HepG2 (cell line): ENCODE data around the gene AKR1C4. TPM values are rescaled to one million over a fixed set of nuclear protein-coding genes. Genes with fewer than 3 reads are reported as not detected.

Experiments
- CBX1 ChIP-seq: IDR thresholded peaks from one replicate; pipeline ENCODE4 v1.6.1; 2016; ENCODE audit warnings: antibody characterized with exemption, low read depth
- DBP ChIP-seq: sonication (generic); formaldehyde crosslinking; IDR thresholded peaks from 2 replicates; pipeline ENCODE4 v1.4.0; 2020; ENCODE audit warnings: missing genetic modification reagents; ENCODE audit errors: not compliant biosample characterization
- DNMT1 ChIP-seq: sonication (generic); formaldehyde crosslinking; IDR thresholded peaks from 2 replicates; pipeline ENCODE4 v1.5.1; 2020; ENCODE audit warnings: mild to moderate bottlenecking, missing genetic modification reagents
- ETV5 ChIP-seq: IDR thresholded peaks from 2 replicates; pipeline ENCODE4 v1.6.1; 2018; ENCODE audit warnings: missing biosample characterization, missing genetic modification reagents, inconsistent platforms, borderline replicate concordance
- HBP1 ChIP-seq: IDR thresholded peaks from 2 replicates; pipeline ENCODE4 v1.6.1; 2016; ENCODE audit warnings: low read depth, control low read depth
- HCFC1 ChIP-seq: fragments of 150-350 bp; IDR thresholded peaks from 2 replicates; pipeline ENCODE4 v1.6.1; 2014; ENCODE audit warnings: low read depth, low read length
- LRRFIP1 ChIP-seq: sonication (generic); formaldehyde crosslinking; conservative IDR thresholded peaks from 2 replicates; pipeline ENCODE4 v1.4.0; 2020; ENCODE audit warnings: missing genetic modification reagents
- MAFG ChIP-seq: sonication (generic); formaldehyde crosslinking; IDR thresholded peaks from 2 replicates; pipeline ENCODE4 v1.5.1; 2020; ENCODE audit warnings: mild to moderate bottlenecking, missing genetic modification reagents
- SNAPC5 ChIP-seq: sonication (generic); formaldehyde crosslinking; IDR thresholded peaks from 2 replicates; pipeline ENCODE4 v1.8.1; 2023; ENCODE audit warnings: mild to moderate bottlenecking, missing genetic modification reagents, borderline replicate concordance
- SOX6 ChIP-seq, 2 experiments: fragments of 450-650 bp in 1 of 2; sonication (generic) in 1 of 2; formaldehyde crosslinking in 1 of 2; IDR thresholded peaks; 2 replicates each; pipeline versions ENCODE4 v1.4.0 to v1.6.1; 2017 to 2020; ENCODE audit warnings: antibody characterized with exemption in 1 of 2, mild to moderate bottlenecking in 1 of 2, missing genetic modification reagents in 1 of 2
- TMF1 ChIP-seq: sonication (generic); formaldehyde crosslinking; IDR thresholded peaks from 2 replicates; pipeline ENCODE4 v1.8.1; 2022; ENCODE audit warnings: low read depth, missing genetic modification reagents
- ZFX ChIP-seq: sonication (generic); formaldehyde crosslinking; IDR thresholded peaks from 2 replicates; pipeline ENCODE4 v1.4.0; 2020; ENCODE audit warnings: mild to moderate bottlenecking, low read depth, missing genetic modification reagents, moderate library complexity
- ZNF232 ChIP-seq: sonication (generic); formaldehyde crosslinking; IDR thresholded peaks from 2 replicates; pipeline ENCODE4 v1.4.0; 2020; ENCODE audit warnings: missing genetic modification reagents, borderline replicate concordance
- ZNF253 ChIP-seq: sonication (generic); formaldehyde crosslinking; IDR thresholded peaks from 2 replicates; pipeline ENCODE4 v1.8.0; 2022; ENCODE audit warnings: mild to moderate bottlenecking, missing genetic modification reagents, borderline replicate concordance
- ZNF567 ChIP-seq: sonication (generic); formaldehyde crosslinking; IDR thresholded peaks from 2 replicates; pipeline ENCODE4 v1.8.1; 2023; ENCODE audit warnings: mild to moderate bottlenecking, missing genetic modification reagents, borderline replicate concordance
- ZNF83 ChIP-seq: sonication (generic); formaldehyde crosslinking; IDR thresholded peaks from 2 replicates; pipeline ENCODE4 v1.4.0; 2020; ENCODE audit warnings: missing genetic modification reagents, mild to moderate bottlenecking, borderline replicate concordance
- ZSCAN29 ChIP-seq: sonication (generic); formaldehyde crosslinking; conservative IDR thresholded peaks from 2 replicates; pipeline ENCODE4 v1.4.0; 2020; ENCODE audit warnings: mild to moderate bottlenecking, missing genetic modification reagents
- polyA plus RNA-seq, 8 experiments: library from polyadenylated mRNA; depleted of rRNA in 3 of 8; stranded (reverse) in 7 of 8; unstranded in 1 of 8; fragments of >200 nt; fragmentation: Illumina TruSeq in 4 of 8; extraction: Trizol in 4 of 8; gene quantifications; 2 replicates each; pipeline versions ENCODE4 v1.2.1 to v1.2.3, GENCODE V29; 2011 to 2016; ENCODE audit warnings: low read depth in 4 of 8, missing spikeins in 1 of 8, mixed read lengths in 1 of 8; ENCODE audit not compliant: insufficient read depth in 1 of 8
- total RNA-seq, 5 experiments: library from RNA; depleted of rRNA; stranded (reverse); fragments of >200 nt; fragmentation: Illumina TruSeq; extraction: Trizol; gene quantifications; 2 replicates each; pipeline ENCODE4 v1.2.3, GENCODE V29; 2016; ENCODE audit warnings: low read depth in 1 of 5
- TF ChIP-seq, protein P1 (sequence below): sonication (generic); formaldehyde crosslinking; IDR thresholded peaks from 2 replicates; pipeline ENCODE4 v1.4.0; 2020; ENCODE audit warnings: missing genetic modification reagents
- TF ChIP-seq, protein P2 (sequence below): sonication (generic); formaldehyde crosslinking; IDR thresholded peaks from 2 replicates; pipeline ENCODE4 v1.4.0; 2020; ENCODE audit warnings: missing genetic modification reagents
- TF ChIP-seq, protein P3 (sequence below): sonication (generic); formaldehyde crosslinking; IDR thresholded peaks from 2 replicates; pipeline ENCODE4 v1.8.1; 2023; ENCODE audit warnings: mild to moderate bottlenecking, missing genetic modification reagents

Gene AKR1C4
- total and polyA plus RNA-seq, 2 of the 13 experiments (the other 11 are each of a cell fraction or from before 2014, with no cell fraction given) = 0.18 to 1.3 TPM

GRCh38 chr10:5219262-5219661, 22.6 kb downstream of the AKR1C4 start (continued):
- TF ChIP-seq ZNF83 (CRISPR knock-in tag) (no peak), DBP (no peak), ZNF567 (CRISPR knock-in tag) (no peak), LRRFIP1 (no peak), ZFX (CRISPR knock-in tag) (0 out of 2 replicates have a peak, but pooled peaks have one; percentile 21), DNMT1 (CRISPR knock-in tag) (no peak), TMF1 (no peak), HCFC1 (no peak), ZSCAN29 (CRISPR knock-in tag) (no peak), HBP1 (CRISPR knock-in tag) (no peak), ZNF253 (CRISPR knock-in tag) (no peak), SOX6 (IDR thresholded peaks at IDR 0.05) (no peak), SOX6 (CRISPR knock-in tag; IDR thresholded peaks at IDR 0.05) (peak; percentile 73), ZNF232 (CRISPR knock-in tag) (no peak), SNAPC5 (no peak), MAFG (CRISPR knock-in tag) (no peak), ETV5 (CRISPR knock-in tag) (no peak), CBX1 (no peak)
- TF ChIP-seq, protein P1, sequence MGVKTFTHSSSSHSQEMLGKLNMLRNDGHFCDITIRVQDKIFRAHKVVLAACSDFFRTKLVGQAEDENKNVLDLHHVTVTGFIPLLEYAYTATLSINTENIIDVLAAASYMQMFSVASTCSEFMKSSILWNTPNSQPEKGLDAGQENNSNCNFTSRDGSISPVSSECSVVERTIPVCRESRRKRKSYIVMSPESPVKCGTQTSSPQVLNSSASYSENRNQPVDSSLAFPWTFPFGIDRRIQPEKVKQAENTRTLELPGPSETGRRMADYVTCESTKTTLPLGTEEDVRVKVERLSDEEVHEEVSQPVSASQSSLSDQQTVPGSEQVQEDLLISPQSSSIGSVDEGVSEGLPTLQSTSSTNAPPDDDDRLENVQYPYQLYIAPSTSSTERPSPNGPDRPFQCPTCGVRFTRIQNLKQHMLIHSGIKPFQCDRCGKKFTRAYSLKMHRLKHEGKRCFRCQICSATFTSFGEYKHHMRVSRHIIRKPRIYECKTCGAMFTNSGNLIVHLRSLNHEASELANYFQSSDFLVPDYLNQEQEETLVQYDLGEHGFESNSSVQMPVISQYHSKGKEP (CRISPR knock-in tag) = no peak
- TF ChIP-seq, protein P2, sequence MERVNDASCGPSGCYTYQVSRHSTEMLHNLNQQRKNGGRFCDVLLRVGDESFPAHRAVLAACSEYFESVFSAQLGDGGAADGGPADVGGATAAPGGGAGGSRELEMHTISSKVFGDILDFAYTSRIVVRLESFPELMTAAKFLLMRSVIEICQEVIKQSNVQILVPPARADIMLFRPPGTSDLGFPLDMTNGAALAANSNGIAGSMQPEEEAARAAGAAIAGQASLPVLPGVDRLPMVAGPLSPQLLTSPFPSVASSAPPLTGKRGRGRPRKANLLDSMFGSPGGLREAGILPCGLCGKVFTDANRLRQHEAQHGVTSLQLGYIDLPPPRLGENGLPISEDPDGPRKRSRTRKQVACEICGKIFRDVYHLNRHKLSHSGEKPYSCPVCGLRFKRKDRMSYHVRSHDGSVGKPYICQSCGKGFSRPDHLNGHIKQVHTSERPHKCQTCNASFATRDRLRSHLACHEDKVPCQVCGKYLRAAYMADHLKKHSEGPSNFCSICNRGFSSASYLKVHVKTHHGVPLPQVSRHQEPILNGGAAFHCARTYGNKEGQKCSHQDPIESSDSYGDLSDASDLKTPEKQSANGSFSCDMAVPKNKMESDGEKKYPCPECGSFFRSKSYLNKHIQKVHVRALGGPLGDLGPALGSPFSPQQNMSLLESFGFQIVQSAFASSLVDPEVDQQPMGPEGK (CRISPR knock-in tag) = no peak
- TF ChIP-seq, protein P3, sequence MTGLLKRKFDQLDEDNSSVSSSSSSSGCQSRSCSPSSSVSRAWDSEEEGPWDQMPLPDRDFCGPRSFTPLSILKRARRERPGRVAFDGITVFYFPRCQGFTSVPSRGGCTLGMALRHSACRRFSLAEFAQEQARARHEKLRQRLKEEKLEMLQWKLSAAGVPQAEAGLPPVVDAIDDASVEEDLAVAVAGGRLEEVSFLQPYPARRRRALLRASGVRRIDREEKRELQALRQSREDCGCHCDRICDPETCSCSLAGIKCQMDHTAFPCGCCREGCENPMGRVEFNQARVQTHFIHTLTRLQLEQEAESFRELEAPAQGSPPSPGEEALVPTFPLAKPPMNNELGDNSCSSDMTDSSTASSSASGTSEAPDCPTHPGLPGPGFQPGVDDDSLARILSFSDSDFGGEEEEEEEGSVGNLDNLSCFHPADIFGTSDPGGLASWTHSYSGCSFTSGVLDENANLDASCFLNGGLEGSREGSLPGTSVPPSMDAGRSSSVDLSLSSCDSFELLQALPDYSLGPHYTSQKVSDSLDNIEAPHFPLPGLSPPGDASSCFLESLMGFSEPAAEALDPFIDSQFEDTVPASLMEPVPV (CRISPR knock-in tag) = no peak
